ENCODE measurements around the gene PID1.

- TF ChIP-seq POLR2A (IDR thresholded peaks at IDR 0.05) (no peak), CTCF (IDR thresholded peaks at IDR 0.05) (no peak), POLR2AphosphoS5 (IDR thresholded peaks at IDR 0.05) (no peak)
Measured at GRCh38 chr2:229088517-229088913, 182.6 kb downstream of the PID1 start.

All from suprapubic skin (tissue), 4 donors.